ENCODE results near the gene OSBPL3. TPM values are rescaled to one million over a fixed set of nuclear protein-coding genes. Genes with fewer than 3 reads are reported as not detected.

OSBPL3 gene
- total RNA-seq, 2 donors from 2014 or later: 3.1 to 8.2 TPM

DNA sequence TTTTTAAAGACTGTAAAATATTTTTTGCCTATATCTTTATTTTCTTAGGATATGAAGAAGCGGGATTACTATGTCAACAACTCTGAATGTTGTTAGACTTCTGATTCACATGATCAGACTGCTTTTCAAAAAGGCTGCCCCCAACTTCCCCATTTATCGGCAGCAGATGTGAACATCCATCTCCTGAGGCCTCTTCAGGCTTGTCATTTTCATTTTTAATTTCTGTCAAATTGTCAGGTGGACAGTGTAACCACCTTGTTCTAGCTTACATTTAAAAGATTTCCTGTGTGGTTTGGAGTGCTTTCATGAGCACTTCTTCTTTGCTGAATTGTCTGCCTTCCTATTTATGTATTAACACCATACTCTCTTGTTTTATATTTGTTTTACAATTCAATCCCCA is 143.9 kb downstream of the OSBPL3 start:
- TF ChIP-seq, protein P1, sequence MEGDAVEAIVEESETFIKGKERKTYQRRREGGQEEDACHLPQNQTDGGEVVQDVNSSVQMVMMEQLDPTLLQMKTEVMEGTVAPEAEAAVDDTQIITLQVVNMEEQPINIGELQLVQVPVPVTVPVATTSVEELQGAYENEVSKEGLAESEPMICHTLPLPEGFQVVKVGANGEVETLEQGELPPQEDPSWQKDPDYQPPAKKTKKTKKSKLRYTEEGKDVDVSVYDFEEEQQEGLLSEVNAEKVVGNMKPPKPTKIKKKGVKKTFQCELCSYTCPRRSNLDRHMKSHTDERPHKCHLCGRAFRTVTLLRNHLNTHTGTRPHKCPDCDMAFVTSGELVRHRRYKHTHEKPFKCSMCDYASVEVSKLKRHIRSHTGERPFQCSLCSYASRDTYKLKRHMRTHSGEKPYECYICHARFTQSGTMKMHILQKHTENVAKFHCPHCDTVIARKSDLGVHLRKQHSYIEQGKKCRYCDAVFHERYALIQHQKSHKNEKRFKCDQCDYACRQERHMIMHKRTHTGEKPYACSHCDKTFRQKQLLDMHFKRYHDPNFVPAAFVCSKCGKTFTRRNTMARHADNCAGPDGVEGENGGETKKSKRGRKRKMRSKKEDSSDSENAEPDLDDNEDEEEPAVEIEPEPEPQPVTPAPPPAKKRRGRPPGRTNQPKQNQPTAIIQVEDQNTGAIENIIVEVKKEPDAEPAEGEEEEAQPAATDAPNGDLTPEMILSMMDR (IDR thresholded peaks at IDR 0.05): no peak
- TF ChIP-seq POLR2A (IDR thresholded peaks at IDR 0.05): no peak
- DNase-seq: no peak
- Histone ChIP-seq H3K36me3 (replicated peaks in 1 of 2; ENCODE audit: insufficient read depth in 1 of 2, low read depth in 2 of 2) (no peaks in the 10 kb centered on the region), H3K27ac (no peak overlapping the region), H3K4me1 (no peaks in the 10 kb centered on the region), H3K27me3 (no peaks in the 10 kb centered on the region), H3K9me3 (no peaks in the 10 kb centered on the region), H3K4me3 (no peak overlapping the region)
- intact Hi-C loops (cut with DNase I): no loop called here
- ATAC-seq: no peak
- 83 to 97% methylated on average over 2 of the region's 2 CpGs for WGBS, 2 donors

DNA sequence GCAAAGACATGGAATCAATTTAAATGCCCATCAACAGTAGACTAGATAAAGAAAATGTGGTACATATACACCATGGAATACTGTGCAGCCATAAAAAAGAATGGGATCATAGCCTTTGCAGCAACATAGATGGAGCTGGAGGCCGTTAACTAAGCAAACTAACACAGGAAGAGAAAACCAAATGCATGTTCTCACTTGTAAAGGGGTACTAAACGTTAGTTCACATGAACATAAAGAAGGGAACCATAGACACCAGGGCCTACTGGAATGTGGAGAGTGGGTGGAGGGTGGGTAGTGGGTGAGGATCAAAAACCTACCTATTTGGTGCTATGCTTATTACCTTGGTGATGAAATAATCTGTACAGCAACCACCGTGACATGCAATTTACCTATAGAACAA is 144.3 kb downstream of the OSBPL3 start:
- ATAC-seq (no peak), DNase-seq (no peak)
- no peak for TF ChIP-seq POLR2A (IDR thresholded peaks at IDR 0.05)
- TF ChIP-seq, protein P1 (IDR thresholded peaks at IDR 0.05): no peak
- WGBS, 2 donors: 79 to 94% methylated on average over 3 of the region's 3 CpGs
- Histone ChIP-seq H3K4me1 (no peaks in the 10 kb centered on the region), H3K27ac (no peak overlapping the region), H3K9me3 (no peaks in the 10 kb centered on the region), H3K4me3 (no peak overlapping the region), H3K27me3 (no peaks in the 10 kb centered on the region), H3K36me3 (replicated peaks in 1 of 2; ENCODE audit: insufficient read depth in 1 of 2, low read depth in 2 of 2) (no peaks in the 10 kb centered on the region)
- intact Hi-C loops (cut with DNase I): no loop called here

DNA sequence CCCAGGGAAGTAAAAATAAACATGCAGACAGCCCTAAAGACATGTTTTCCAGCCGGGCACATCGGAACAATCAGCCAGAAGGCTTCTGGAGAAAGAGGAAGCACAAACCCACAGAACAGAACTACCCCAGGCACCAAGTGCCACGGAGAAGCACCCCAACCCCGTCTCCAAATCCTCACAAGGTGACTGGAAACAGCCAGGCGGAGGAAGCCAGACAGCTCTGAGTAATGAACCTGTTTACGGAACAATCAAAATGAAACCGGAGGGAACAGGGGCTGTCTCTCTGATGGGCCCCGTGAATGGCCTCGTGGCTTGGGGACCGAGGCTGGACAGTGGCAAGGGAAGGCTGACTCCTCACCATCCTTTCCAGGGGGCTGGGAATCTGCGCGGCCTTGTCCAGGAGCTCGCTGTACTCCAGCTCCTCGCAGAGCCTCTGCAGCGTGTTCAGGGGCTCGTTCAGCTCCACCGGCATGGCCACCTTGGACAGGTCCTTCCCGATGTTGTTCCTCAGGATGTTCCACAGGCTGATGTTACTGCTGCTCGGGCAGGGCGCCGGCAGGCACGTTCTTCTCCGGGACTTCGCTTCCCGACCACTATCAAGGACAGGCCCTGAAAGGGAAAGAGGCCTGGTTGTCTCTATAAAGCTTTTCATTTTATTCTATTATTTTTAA is 145.7 kb downstream of the OSBPL3 start:
- TF ChIP-seq, protein P1 (IDR thresholded peaks at IDR 0.05): no peak
- TF ChIP-seq POLR2A (IDR thresholded peaks at IDR 0.05): no peak
- 82 to 93% methylated on average over 25 of the region's 25 CpGs for WGBS, 2 donors
- Histone ChIP-seq H3K27me3 (no peaks in the 10 kb centered on the region), H3K4me1 (peaks cover 2% of the 10 kb centered on the region), H3K27ac (peak overlapping the region in 1 of 4 donors; percentile 67), H3K36me3 (replicated peaks in 1 of 2; ENCODE audit: insufficient read depth in 1 of 2, low read depth in 2 of 2) (no peaks in the 10 kb centered on the region), H3K4me3 (no peak overlapping the region), H3K9me3 (no peaks in the 10 kb centered on the region)
- DNase-seq: peak in 1 of 4 donors; percentile 55
- ATAC-seq: no peak
- intact Hi-C loops (cut with DNase I): no loop called here

DNA sequence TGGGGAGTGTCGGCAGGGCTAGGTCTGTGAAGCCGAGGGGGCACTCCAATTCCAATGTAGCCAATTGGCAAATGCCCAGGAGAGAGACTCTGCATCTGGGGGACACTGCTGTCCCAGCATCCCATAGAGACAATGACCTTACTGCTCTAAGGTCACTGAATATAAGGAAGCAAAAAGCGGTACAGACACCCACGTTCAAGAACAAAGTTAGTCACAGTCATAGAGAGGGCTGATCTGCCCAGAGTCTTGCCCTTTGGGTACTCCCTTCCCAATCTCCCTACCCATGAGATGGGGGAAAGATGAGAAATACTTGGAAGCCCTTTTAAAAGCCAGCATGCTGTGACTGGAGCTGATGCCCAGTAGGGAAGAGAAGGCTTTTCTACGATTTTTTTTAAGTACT is 146.4 kb downstream of the OSBPL3 start:
- Histone ChIP-seq H3K4me3 (no peak overlapping the region), H3K27ac (peak overlapping the region in 1 of 4 donors; percentile 67), H3K36me3 (replicated peaks in 1 of 2; ENCODE audit: insufficient read depth in 1 of 2, low read depth in 2 of 2) (no peaks in the 10 kb centered on the region), H3K27me3 (no peaks in the 10 kb centered on the region), H3K4me1 (peaks cover 9% of the 10 kb centered on the region), H3K9me3 (no peaks in the 10 kb centered on the region)
- no peak for TF ChIP-seq POLR2A (IDR thresholded peaks at IDR 0.05)
- intact Hi-C loops (cut with DNase I): no loop called here
- WGBS, 2 donors: 82 to 85% methylated on average over 5 of the region's 5 CpGs
- no peak for ATAC-seq
- DNase-seq: no peak

DNA sequence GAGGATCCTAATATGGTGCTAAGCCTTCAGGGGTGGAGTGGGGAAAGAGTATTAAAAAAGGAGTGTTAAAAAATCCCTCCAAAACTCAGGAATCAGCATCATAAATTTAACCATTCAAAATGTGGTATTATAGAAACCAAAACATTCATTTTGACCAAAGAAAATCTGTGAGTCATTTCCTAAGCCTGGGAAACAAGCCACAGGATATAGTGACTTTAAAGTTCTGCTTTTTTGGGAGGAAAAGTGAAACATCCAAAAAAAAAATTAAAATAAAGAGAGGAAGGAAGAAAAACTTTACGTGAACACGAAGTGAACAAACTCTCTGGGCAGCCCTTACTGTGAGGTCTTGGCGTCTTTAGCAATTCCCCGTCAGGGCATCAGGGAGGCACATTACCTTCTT is 148.7 kb downstream of the OSBPL3 start:
- no peaks in the 10 kb centered on the region for H3K27me3 ChIP-seq
- no peak for DNase-seq
- intact Hi-C loops (cut with DNase I): no loop called here
- no peak overlapping the region for H3K4me3 ChIP-seq
- H3K27ac ChIP-seq: peak overlapping the region in 1 of 4 donors; percentile 44
- no peak for TF ChIP-seq POLR2A (IDR thresholded peaks at IDR 0.05)
- TF ChIP-seq, protein P1 (IDR thresholded peaks at IDR 0.05): no peak
- no peak for ATAC-seq
- peaks cover 15% of the 10 kb centered on the region for H3K4me1 ChIP-seq
- no peaks in the 10 kb centered on the region for H3K9me3 ChIP-seq
- no peaks in the 10 kb centered on the region for H3K36me3 ChIP-seq (replicated peaks in 1 of 2; ENCODE audit: insufficient read depth in 1 of 2, low read depth in 2 of 2)
- WGBS, 2 donors: 66 to 93% methylated on average over 4 of the region's 4 CpGs

Data from body of pancreas (tissue), 4 donors.